Gastroesophageal sphincter (tissue), 4 donors: ENCODE results near the gene ZNF605. TPM values are rescaled to one million over a fixed set of nuclear protein-coding genes. Genes with fewer than 3 reads are reported as not detected.

Source experiments
- ATAC-seq: fragments of 150-250 bp; one replicate; pipeline ENCODE4 v1.9.1; 2016; ENCODE audit warnings: mild to moderate bottlenecking, moderate library complexity
- H3K27ac ChIP-seq, 4 donors: fragments of 200-600 bp; sonication (generic) in 3 of 4; 1 replicate in 3 of 4; 2 replicates in 1 of 4; pipeline ENCODE4 v1.5.1; 2016 to 2019
- H3K27me3 ChIP-seq: fragments of 200-600 bp; sonication (generic); one replicate; pipeline ENCODE4 v1.5.1; 2019
- H3K36me3 ChIP-seq, 2 donors: fragments of 200-600 bp; sonication (generic); one replicate each; pipeline ENCODE4 v1.5.1; 2019; ENCODE audit warnings: control low read depth in 1 of 2
- H3K4me1 ChIP-seq, 3 donors: fragments of 200-600 bp; sonication (generic); 1 replicate in 2 of 3; 2 replicates in 1 of 3; pipeline ENCODE4 v1.5.1; 2016 to 2019; ENCODE audit warnings: control low read depth in 2 of 3
- H3K4me3 ChIP-seq, 2 donors: fragments of 200-600 bp; sonication (generic); one replicate each; pipeline ENCODE4 v1.5.1; 2019; ENCODE audit warnings: mild to moderate bottlenecking in 1 of 2, moderate library complexity in 1 of 2
- H3K9me3 ChIP-seq, 3 donors: fragments of 200-600 bp; sonication (generic); one replicate each; pipeline ENCODE4 v1.5.1; 2017 to 2019; ENCODE audit warnings: control low read depth in 2 of 3
- EP300 ChIP-seq: sonication (generic); formaldehyde crosslinking; IDR thresholded peaks from one replicate; pipeline ENCODE4 v1.6.1; 2017; ENCODE audit warnings: antibody characterized with exemption, mild to moderate bottlenecking
- POLR2A ChIP-seq, 2 donors: fragments of 450-650 bp; IDR thresholded peaks; one replicate each; pipeline ENCODE4 v1.6.1; 2017; ENCODE audit warnings: antibody characterized with exemption in 2 of 2, mild to moderate bottlenecking in 2 of 2, moderate library complexity in 1 of 2
- POLR2AphosphoS5 ChIP-seq: sonication (generic); formaldehyde crosslinking; IDR thresholded peaks from one replicate; pipeline ENCODE4 v1.6.1; 2017; ENCODE audit warnings: antibody characterized with exemption
- WGBS, 2 donors: methylation state at CpG; one replicate each; pipeline ENCODE4 v1.1.5; 2018; ENCODE audit warnings: low coverage in 1 of 2; 5-methylcytosine and 5-hydroxymethylcytosine counted together
- small RNA-seq, 4 donors: library from RNA; depleted of rRNA; stranded (forward); fragments of <200 nt; gene quantifications; one replicate each; pipeline ENCODE3, GENCODE V24; 2016
- total RNA-seq, 4 donors: library from RNA; depleted of rRNA; stranded (reverse); fragments of >200 nt; gene quantifications; one replicate each; pipeline ENCODE4 v1.1.0, GENCODE V29; 2016
- TF ChIP-seq, protein P1 (sequence below), 4 experiments: fragments of 200-600 bp in 2 of 4; fragments of 450-650 bp in 2 of 4; sonication (generic) in 1 of 4; IDR thresholded peaks; one replicate each; pipeline ENCODE4 v1.5.1; 2017 to 2019; ENCODE audit warnings: antibody characterized with exemption in 4 of 4, mild to moderate bottlenecking in 2 of 4, moderate library complexity in 2 of 4

Gene ZNF605
- total RNA-seq, 4 donors from 2014 or later = 2.9 to 11.8 (median 6.3) TPM

- Histone ChIP-seq H3K27me3 (no peaks in the 10 kb centered on the region), H3K4me1 (no peaks in the 10 kb centered on the region), H3K9me3 (no peaks in the 10 kb centered on the region), H3K4me3 (no peak overlapping the region), H3K27ac (no peak overlapping the region), H3K36me3 (peaks cover 0 to 98% of the 10 kb centered on the region in 2 donors)
- 86 to 94% methylated on average over 8 to 21 of the region's 21 CpGs for WGBS, 2 donors
- ATAC-seq = no peak
- TF ChIP-seq, protein P1, sequence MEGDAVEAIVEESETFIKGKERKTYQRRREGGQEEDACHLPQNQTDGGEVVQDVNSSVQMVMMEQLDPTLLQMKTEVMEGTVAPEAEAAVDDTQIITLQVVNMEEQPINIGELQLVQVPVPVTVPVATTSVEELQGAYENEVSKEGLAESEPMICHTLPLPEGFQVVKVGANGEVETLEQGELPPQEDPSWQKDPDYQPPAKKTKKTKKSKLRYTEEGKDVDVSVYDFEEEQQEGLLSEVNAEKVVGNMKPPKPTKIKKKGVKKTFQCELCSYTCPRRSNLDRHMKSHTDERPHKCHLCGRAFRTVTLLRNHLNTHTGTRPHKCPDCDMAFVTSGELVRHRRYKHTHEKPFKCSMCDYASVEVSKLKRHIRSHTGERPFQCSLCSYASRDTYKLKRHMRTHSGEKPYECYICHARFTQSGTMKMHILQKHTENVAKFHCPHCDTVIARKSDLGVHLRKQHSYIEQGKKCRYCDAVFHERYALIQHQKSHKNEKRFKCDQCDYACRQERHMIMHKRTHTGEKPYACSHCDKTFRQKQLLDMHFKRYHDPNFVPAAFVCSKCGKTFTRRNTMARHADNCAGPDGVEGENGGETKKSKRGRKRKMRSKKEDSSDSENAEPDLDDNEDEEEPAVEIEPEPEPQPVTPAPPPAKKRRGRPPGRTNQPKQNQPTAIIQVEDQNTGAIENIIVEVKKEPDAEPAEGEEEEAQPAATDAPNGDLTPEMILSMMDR (IDR thresholded peaks at IDR 0.05) = no peak
- TF ChIP-seq POLR2A (IDR thresholded peaks at IDR 0.05) (no peak), POLR2AphosphoS5 (no peak), EP300 (no peak)
These were observed 83.8 kb downstream of the ZNF605 start for GRCh38 chr12:132872073-132872855.

GRCh38 chr12:132869551-132869950 is 86.6 kb downstream of the ZNF605 start:
- TF ChIP-seq POLR2AphosphoS5 (no peak), EP300 (no peak), POLR2A (IDR thresholded peaks at IDR 0.05) (no peak)
- TF ChIP-seq, protein P1 (IDR thresholded peaks at IDR 0.05) = no peak
- Histone ChIP-seq H3K27me3 (no peaks in the 10 kb centered on the region), H3K9me3 (no peaks in the 10 kb centered on the region), H3K4me1 (no peaks in the 10 kb centered on the region), H3K36me3 (peaks cover 0 to 97% of the 10 kb centered on the region in 2 donors), H3K4me3 (no peak overlapping the region), H3K27ac (no peak overlapping the region)
- no peak for ATAC-seq
- WGBS, 2 donors = no CpG with 5 or more reads among the region's 14 CpGs

Small RNA genes within 50 kb of the gene (small RNA-seq; reads per million reads assigned to genes)
- 0 reads per million in 4 donors for gene RNU4ATAC12P

Other genes starting within 250 kb of the ZNF605 start
- 10 to 100 TPM; 23.8 to 29.6 (median 26.1) TPM for gene PGAM5, start 245.5 kb downstream of the ZNF605 start, total RNA-seq
- gene ANKLE2, start 194.5 kb downstream of the ZNF605 start, total RNA-seq = 10 to 100 TPM; 33.1 to 61.5 (median 49.9) TPM
- gene GOLGA3, start 127.4 kb downstream of the ZNF605 start, total RNA-seq = 100 to 1,000 TPM in 1 of 4 donors, 10 to 100 TPM in 3; 54.8 to 126 (median 74.1) TPM
- gene CHFR, start 68.7 kb downstream of the ZNF605 start, total RNA-seq = 10 to 100 TPM; 30.8 to 42.1 (median 36.8) TPM
- gene ZNF26, start 30.1 kb upstream of the ZNF605 start, total RNA-seq = 1 to 10 TPM; 6.7 to 9.8 (median 9.2) TPM
- gene ZNF84, start 81.2 kb upstream of the ZNF605 start, total RNA-seq = 10 to 100 TPM; 16.2 to 47.5 (median 20.0) TPM
- 10 to 100 TPM in 3 of 4 donors, 1 to 10 TPM in 1; 9.7 to 29.7 (median 13.7) TPM for gene ZNF140, start 124.6 kb upstream of the ZNF605 start, total RNA-seq
- 1 to 10 TPM; 2.5 to 5.1 (median 2.9) TPM for gene ZNF891, start 174.0 kb upstream of the ZNF605 start, total RNA-seq
- gene ZNF10, start 174.3 kb upstream of the ZNF605 start, total RNA-seq = 10 to 100 TPM in 2 of 4 donors, 1 to 10 TPM in 2; 1.8 to 20.9 (median 11.1) TPM
- gene ZNF268, start 225.2 kb upstream of the ZNF605 start, total RNA-seq = 10 to 100 TPM; 15.5 to 36.9 (median 19.0) TPM